ENCODE results near the gene STIMATE. TPM values are rescaled to one million over a fixed set of nuclear protein-coding genes. Genes with fewer than 3 reads are reported as not detected.

The STIMATE gene
- total RNA-seq, 1 donor from 2014 or later, result 35.7 TPM

GRCh38 chr3:52841211-52841980, 56.0 kb downstream of the STIMATE start:
- DNase-seq (ENCODE audit: low spot score), result no peak

DNA sequence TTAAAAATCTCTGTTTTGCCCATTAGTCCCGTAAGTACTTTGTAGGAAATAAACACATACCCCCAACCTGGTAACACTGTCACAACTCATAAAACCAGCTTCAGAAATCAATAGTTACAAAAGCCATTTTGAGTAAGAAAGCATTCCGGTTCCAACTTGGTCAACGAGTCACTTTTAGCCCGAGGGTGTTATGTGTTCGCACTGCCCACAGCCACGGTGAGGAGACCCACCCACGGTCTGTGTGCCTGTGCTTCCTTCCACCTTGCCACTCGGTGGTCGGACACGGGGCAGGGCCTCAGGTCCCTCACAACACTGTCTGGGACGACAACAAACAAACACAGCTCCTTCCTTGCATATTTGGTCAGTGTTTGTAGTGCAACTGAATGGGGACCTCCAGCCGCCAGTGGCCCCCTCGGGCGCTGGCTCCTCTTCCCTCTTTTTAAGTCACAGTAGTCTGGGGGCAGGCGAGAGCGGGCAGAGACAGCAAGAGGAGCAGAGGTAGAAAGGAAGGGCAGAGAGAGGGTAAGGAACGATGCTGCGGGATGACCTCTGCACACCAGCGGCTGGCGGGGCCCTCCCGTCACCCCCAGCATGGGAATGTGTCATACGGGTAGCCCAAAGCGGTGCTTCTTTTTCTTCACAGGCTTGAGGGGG, 57.3 kb downstream of the STIMATE start:
- no peak for DNase-seq (ENCODE audit: low spot score)

DNA sequence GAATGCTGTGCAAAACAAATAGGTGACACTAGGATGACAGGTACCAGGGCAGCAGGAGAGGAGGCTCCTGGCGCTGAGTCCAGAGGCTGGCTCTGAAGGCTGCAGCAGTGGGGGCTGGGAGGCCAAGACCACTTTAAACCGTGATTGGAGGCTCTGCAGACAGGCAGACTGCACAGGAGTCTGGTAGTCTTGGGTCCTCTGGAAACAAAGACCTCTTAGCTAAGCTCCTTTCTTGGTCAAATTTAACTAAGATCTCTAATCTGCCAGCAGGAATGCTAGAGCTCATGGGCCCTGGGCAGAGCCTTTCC, 58.1 kb downstream of the STIMATE start:
- no peak for DNase-seq (ENCODE audit: low spot score)

DNA sequence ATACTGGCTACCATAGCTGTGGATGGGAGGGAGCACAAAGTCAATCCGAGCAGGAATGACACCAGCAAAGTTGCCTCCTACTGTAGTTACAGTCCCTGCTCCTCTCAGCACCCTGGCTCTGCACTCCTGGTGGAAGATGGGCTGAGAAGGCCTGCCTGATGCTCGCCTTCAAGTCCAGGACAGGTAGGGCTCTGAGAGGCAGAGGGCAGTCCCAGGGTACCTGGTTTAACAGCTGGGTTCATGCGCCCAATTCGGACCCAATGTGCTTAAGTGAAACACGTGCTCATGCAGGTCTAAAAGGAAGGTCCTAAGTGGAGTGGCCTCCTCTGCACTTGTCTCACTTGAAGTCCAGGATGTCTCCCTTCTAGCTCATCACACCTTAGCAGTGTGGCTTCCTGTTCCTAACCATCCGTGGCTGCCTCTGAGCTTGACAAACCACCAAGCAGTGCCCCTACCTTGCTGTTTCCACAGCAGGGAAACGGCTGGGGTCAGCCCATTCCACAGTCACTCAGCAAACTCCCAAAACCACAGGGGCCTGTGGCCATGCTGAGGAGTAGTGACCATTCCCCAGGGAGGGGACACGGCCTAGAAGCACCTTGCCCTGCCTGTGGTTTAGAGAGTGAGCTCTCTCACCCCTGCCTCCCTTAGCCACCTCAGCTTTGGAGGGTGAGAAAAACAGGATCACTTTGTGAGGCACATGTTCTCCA, 58.6 kb downstream of the STIMATE start:
- DNase-seq (ENCODE audit: low spot score), result no peak

DNA sequence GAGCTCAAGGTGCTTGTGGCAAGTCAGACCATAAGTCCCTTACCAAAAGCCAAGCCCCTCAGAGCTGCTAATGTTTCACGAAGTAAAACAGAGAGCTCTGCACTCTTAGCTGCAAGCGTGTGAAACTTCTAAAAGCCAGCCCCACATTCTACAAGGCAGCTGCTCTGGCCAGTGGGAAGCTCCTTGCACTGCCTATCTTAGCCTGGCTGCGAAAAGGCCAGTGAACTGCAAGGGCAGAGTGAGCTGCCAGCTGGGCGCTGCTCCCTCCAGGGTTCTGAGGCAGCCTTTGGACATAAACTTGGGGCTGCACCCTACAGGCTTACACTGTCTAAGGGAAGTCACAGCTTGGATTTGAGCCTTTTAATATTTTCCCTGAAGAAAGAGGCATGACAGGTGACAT, 60.4 kb downstream of the STIMATE start:
- DNase-seq (ENCODE audit: low spot score), result no peak

DNA sequence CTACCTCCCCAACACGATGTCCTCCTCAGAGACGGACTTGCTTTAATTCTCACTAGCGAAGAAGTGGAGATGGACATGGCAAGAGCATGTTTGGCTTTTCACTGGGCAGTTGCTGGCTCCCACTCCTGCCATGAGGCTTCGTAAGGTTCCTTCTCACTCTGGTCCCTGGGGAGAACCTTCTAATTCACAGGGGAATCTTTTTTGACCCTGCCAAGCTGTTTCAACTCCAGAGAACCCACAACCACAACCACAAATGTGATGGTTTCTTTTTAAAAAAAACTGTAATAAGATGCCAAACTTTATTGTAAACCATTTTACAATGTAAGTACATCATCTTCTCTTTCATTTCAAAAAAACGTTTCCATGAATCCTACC, 60.9 kb downstream of the STIMATE start:
- no peak for DNase-seq (ENCODE audit: low spot score)

DNA sequence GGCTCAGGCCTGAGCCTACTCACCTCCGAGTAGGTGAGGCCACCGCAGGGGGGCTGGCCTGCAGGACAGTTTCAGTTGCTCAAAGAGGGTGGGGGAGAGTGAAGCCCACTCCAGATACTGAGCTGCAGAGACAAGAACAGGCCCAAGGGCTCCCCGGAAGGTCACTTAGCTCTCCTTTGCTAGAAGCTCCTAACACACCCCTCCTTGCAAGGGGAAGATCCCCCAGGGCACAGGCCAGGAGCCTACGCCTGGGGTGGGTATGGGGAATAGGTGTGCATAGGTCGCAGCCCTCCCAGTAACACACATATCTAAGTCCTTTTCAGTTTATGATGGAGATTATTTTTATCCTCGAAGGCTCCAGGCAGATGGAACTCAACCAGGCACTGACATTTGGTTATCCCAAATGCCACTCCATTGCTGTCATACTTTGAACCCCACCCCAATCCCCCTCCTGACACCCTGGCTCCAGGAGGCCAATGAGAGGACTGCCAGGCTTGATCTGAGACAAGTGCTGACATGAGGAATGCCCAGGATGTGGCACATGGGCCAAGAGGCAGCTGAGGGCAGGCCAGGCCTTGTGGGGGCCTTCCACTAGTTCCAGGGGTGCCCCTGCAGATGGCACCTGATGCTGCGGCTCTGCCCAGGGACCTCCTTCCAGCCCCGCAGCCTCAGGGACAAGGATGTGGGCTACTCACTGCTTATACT, 61.4 kb downstream of the STIMATE start:
- no peak for DNase-seq (ENCODE audit: low spot score)

DNA sequence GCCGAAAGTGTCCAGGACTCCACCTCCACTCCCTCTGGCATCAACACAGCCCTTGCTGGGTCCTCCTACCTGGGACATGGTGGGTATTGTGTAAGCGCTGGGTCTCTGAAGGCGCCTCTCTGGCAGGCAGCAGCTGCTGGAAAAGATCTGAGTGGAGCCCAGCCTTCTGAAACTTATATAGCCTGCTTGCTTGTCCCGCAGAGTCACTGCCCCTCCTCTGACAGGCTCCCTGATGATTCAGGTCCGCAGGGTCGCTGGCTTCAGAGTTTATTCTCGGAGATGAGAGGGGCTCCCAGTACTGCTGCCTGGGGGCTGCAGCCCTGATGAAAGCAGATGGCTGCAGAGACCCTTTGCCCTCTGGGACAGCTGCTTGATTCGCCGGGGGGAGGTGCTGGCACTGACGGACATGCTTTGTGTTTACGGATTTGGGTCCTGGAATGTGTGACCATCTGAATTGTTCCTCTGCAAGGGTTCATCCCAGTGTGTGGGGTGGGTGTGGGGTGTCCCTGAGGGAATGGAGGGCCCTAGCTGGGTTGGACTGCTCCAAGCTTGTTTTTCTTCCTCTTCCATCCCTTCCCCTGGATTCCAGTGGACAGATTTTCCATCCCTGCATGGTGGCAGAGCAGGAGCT, 62.4 kb downstream of the STIMATE start, which contains the start of gene MUSTN1:
Gene MUSTN1 (minus strand): TSS at position 149 of the 631 bp plus-strand sequence. CDS start 71 bp downstream, at position 78.
- DNase-seq (ENCODE audit: low spot score), result no peak

DNA sequence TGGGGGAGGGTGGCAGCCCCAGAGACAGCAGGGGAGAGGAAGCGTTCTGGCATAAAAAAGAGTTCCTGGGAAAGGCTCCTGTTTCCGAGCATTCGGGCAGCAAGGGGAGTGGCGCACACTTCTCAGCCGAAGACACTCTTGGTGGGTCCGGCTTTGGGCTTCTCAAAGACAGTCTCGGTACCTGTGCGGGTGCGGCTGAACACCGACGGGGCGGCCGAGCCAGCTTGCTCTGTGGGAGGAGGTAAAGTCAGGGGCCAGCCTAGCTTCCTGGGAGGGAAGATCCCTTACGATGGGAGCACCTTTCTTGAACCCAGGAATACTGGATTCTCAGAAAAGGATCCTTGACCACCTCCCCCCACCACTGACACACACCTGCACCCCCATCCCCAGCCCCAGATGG, 64.1 kb downstream of the STIMATE start:
- no peak for DNase-seq (ENCODE audit: low spot score)

- DNase-seq (ENCODE audit: low spot score), result peak; percentile 79
Observed at GRCh38 chr3:52831500-52832301, 65.6 kb downstream of the STIMATE start.

- no peak for DNase-seq (ENCODE audit: low spot score)
Observed at GRCh38 chr3:52830535-52831258, 66.7 kb downstream of the STIMATE start, which contains the start of gene ITIH4. ITIH4 (minus strand) TSS chr3:52830672; CDS start chr3:52830642, 30 bp downstream.

- DNase-seq (ENCODE audit: low spot score), result no peak
Observed at GRCh38 chr3:52829906-52830463, 67.4 kb downstream of the STIMATE start.

GRCh38 chr3:52829482-52829881, 67.9 kb downstream of the STIMATE start:
- no peak for DNase-seq (ENCODE audit: low spot score)

GRCh38 chr3:52827866-52828376, 69.4 kb downstream of the STIMATE start:
- DNase-seq (ENCODE audit: low spot score), result no peak

DNA sequence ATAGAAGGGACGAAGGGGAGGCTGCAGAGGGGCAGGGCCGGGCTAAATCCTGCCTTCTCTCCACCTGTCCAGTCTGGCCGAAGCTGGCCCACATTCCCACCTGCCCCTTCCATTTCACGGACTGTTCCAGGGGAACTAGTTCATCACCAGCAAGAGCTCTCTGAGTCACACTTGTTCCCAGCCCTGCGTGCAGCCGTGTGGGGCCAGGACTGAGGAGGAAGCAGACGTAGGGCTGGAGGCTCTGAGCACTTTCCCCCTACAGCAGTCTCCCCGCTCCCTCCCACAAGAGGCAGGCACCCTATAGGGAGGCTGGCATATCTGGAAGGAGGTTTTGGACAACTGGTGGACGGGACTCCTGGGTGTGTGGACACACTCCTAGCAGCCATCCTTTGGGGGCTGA, 69.9 kb downstream of the STIMATE start:
- DNase-seq (ENCODE audit: low spot score), result no peak

- no peak for DNase-seq (ENCODE audit: low spot score)
Observed at GRCh38 chr3:52824037-52824436, 73.3 kb downstream of the STIMATE start.

DNA sequence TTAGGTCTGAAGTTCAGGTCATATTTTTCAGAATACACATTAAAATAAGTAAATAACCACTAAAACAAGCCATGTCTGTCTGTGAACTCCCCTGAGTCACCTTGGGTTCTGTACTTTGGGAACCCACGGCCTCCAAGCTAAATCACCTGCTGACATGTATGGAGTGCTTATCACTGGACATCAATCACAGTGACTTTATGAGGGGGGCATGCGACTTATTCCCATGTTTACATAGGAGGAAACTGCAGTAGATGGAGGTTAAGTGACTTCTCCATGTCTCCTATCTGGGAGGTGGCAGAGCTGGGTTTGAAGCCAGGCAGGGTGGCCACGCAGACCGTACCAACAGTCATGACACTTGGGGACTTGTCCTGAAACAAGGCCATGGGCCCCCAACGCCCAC, 75.0 kb downstream of the STIMATE start:
- no peak for DNase-seq (ENCODE audit: low spot score)

DNA sequence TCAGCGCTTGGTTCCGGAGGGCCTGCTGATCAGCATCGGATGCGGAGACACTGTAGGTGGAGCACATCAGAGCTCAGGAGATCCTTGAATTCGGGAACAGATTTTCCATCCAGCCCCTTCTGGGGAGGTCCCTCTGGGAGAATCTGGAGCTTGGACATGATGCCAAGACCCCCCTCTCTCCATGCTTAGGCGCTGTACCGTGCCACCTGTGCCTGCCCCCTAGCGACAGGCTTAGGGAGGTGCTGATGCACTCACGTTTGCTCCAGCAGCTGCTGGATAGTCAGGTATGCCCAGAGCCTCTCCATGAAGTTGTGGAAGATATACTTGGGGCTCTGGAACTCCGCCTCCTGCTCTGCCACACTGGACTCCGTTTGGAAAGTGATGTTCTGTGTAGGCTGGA, 76.6 kb downstream of the STIMATE start:
- no peak for DNase-seq (ENCODE audit: low spot score)

DNA sequence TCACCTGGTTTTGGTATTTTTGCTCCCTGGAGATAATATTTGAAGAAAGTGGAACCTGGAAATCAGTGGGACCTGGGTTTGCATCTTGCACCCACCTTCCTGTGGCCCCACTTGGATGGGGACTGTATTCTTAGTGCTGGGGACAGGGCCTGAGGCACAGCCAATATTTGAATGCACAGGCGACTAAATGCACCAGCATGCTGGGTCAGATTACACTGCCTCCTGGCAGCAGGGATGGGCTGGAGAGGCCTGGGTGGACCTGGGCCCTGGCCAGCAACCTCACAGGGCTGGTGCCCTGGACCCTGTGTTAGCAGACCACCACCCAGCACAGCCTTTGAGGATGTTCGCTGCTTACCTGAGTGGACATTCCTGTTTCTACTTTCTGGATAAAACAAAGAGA, 77.4 kb downstream of the STIMATE start:
- no peak for DNase-seq (ENCODE audit: low spot score)

GRCh38 chr3:52817860-52818259, 79.5 kb downstream of the STIMATE start:
- no peak for DNase-seq (ENCODE audit: low spot score)

Measured in ureter (tissue), 1 donor.